MM.1S (cell line): ENCODE results near the gene GLIS2.

ENCODE experiments used
- CTCF ChIP-seq: fragments of 300-600 bp; sonication (generic); IDR thresholded peaks from 2 replicates; pipeline ENCODE4 v1.5.1; 2016; ENCODE audit warnings: antibody characterized with exemption, low read length, mixed read lengths
- EZH2 ChIP-seq: fragments of 300-600 bp; sonication (generic); optimal IDR thresholded peaks from 2 replicates; pipeline ENCODE3; 2017; ENCODE audit warnings: low read depth, mild to moderate bottlenecking, antibody characterized with exemption, low read length, mixed read lengths
- EZH2phosphoT487 ChIP-seq: fragments of 300-600 bp; sonication (generic); IDR thresholded peaks from 2 replicates; pipeline ENCODE4 v1.6.1; 2018; ENCODE audit warnings: antibody characterized with exemption, low read length

- no peak for TF ChIP-seq CTCF
- no peak for TF ChIP-seq EZH2
- no peak for TF ChIP-seq EZH2phosphoT487
These were observed 4.8 kb downstream of the GLIS2 start for GRCh38 chr16:4320571-4321137.
